ENCODE measurements around the gene RESP18.

Gene RESP18

DNA sequence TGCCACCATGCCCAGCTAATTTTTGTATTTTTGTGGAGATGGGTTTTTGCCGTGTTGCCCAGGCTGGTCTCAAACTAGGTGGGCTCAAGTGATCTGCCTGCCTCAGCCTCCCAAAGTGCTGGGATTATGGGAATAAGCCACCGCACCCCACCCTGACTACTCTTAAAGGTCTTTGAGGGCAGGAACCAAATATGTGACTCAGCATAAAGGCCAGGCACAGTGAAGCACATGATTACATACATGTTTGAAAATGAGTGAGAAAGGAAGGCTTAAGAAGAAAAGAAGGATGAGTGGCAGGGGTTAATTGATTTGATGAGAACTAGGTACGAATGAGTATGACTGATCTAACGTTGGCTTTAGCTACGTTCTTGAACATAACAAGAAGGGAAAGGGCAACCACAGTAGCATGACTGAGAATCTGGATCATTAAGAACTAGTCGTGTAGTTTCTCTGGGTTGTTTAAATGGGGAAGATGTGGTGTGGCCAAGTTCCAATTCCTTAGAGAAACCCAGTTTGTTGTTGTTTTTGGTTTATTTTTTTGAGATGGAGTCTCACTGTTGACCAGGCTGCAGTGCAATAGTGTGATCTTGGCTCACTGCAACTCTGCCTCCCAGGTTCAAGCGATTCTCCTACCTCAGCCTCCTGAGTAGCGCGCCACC is 6.8 kb downstream of the RESP18 start:
- in situ Hi-C loops (cut with MboI; ENCODE audit: low sequenced_read_pairs), result no loop called here

DNA sequence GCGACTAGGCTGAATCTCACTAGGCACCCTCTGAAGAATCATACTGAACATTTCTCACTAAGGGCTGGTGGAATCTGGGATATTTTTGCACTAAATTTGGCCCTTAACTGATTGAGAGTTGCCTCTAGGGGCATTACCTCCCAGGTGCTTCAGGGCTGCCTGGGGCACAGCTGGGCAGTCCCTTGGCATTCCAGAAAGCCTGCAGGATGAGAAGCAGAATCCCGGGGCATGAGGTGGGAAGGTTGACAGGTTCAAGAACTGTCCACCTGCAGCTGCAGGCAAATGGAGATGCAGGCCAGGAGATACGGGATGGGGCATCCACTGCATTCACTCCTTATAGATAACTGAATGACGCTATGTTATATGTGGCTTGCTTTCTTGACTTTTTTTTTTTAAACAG is 7.4 kb downstream of the RESP18 start:
- in situ Hi-C loops (cut with MboI; ENCODE audit: low sequenced_read_pairs), result no loop called here

DNA sequence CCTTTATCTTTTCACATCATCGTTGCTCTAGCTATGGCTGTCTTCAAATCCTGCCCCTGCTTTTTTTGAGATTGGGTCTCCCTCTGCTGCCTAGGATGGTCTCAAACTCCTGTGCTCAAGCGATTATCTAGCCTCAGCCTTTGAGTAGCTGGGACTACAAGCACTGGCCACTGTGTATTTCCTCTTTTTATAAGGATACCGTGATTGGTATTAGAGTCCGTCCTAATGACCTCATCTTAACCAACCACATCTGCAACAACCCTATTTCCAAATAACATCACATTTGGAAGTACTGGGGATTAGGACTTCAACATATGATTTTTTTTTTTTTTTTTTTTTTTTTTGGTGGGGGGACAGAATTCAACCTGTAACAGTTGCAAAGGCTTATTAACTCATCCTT is 9.1 kb downstream of the RESP18 start:
- in situ Hi-C loops (cut with MboI; ENCODE audit: low sequenced_read_pairs), result loop anchor here (25.0 kb wide), 1 partner anchor 286 kb away; the partner anchor contains the start of gene CFAP65

DNA sequence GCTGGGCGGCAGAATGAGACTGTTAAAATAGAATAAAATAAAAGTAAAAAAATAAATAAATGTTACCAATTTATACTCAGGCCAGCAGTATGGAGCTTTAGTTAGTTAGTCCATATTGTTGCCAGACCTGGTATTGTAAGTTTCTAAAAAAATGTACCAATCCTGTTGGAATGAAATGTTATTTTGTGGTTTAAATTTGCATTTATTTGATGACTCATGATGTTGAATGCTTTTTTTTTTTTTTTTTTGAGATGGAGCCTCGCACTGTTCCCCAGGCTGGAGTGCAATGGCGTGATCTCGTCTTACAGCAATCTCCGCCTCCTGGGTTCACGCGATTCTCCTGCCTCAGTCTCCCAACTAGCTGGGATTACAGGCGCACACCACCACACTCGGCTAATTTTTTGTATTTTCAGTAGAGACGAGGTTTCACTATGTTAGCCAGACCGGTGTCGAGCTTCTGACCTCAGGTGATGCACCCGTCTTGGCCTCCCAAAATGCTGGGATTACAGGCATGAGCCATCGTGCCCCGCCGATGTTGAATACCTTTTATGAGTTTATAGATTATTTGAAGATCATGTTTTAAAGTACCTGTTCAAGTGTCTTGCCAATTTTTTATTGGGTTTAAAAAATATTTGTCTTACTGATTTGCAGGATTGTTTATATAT is 17.6 kb downstream of the RESP18 start:
- in situ Hi-C loops (cut with MboI; ENCODE audit: low sequenced_read_pairs), result loop anchor here (25.0 kb wide), 1 partner anchor 278 kb away; the partner anchor contains the start of gene CFAP65

DNA sequence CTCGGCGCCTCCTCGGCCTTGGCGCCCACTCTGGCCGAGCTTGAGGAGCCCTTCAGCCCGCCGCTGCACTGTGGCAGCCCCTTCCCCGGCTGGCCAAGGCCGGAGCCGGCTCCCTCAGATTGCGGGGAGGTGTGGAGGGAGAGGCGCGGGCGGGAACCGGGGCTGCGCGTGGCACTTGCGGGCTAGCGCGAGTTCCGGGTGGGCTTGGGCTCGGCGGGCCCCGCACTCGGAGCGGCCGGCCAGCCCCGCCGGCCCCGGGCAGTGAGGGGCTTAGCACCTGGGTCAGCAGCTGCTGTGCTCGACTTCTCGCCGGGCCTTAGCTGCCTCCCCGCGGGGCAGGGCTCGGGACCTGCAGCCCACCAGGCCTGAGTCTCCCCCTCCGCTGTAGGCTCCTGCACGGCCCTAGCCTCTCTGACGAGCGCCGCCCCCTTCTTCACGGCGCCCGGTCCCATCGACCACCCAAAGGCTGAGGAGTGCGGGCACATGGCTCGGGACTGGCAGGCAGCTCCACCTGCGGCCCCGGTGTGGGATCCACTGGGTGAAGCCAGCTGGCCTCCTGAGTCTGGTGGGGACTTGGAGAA is 19.8 kb downstream of the RESP18 start:
- in situ Hi-C loops (cut with MboI; ENCODE audit: low sequenced_read_pairs), result loop anchor here (25.0 kb wide), 1 partner anchor 275 kb away; the partner anchor contains the start of gene CFAP65

DNA sequence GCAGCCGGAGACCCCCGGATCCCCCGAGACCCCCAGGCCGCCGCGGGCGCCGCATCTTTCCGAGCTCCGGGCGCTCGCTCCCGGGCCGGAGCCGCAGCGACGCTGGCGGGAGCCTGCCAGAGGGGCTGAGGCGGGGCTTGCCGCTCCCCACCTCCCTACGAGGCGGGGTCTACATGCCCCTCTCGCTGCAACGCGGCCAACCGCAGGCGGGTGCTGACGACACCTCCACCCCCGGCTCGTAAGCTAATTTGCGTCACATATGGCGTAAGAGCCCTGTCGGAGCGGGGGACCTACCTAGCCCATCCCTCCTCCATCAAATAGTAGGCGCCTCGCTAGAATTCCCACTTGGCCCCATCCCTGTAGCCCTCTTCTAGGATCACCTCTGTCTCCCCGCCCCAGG is 23.3 kb downstream of the RESP18 start, which contains the start of gene PTPRN:
Gene PTPRN (minus strand): TSS at position 124 of the 400 bp plus-strand sequence. CDS start 69 bp downstream, at position 55.
- in situ Hi-C loops (cut with MboI; ENCODE audit: low sequenced_read_pairs), result loop anchor here (25.0 kb wide), 1 partner anchor 272 kb away; the partner anchor contains the start of gene CFAP65

DNA sequence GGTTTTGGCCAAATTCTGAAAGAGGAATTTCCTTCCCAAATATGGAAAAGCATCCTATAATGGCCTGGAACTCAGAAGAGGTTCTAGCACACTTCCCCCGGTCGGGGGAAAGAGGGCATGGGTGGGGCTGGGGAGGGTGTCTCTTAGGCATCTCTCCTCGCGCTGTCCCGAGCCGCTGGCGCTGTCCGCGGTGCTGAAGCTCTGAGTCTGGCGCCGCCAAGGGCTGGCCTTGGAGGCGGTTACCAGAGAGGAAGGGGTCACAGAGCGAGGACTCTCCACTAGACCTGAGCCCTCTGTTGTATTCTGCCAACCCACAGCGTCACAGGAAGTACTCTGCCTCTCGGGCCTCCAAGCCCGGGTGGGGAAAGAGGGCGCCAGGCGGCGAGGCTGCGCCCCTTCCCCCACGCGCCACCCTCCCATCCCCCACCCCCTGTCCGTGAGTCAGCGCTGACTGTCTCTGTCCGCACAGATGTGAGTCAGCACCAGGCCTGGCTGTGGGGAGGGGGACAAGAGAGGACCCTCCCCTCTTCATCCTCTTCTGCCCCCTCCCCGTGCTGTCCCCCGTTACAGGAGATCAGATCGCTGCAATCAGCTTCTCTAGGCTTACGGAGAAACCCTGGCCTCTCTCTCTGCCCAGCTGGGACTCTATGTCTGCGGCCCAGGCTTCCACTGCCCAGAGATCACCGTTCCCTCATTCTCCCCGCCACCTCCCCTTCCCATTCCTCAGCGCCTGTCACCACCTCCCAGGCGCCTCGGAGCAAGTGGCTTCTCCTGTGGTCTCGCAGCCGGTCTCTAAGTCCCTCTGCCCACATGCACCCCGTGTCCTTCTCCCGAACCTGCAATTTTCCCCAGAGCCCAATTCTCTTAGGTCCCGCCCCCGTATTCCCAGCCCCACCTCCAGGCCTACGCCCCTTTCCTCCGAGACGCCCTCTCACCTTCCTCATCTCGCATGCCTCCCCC is 24.1 kb downstream of the RESP18 start:
- in situ Hi-C loops (cut with MboI; ENCODE audit: low sequenced_read_pairs), result loop anchor here (25.0 kb wide), 1 partner anchor 271 kb away; the partner anchor contains the start of gene CFAP65

DNA sequence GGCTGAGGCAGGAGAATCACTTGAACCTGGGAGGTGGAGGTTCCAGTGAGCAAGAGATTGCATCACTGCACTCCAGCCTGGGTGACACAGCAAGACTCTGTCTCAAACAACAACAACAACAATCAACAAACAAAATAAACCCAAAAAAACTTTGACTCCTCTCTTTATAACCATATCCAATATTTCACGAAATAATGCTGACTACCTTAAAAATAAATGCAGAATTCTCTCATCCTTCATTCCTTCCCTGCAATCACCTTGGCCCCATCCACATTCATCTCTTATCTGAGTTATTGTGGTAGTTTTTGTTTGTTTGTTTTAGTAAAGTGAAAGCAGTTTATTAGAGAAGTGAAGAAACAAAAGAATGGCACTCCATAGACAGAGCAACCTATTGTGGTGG is 26.5 kb downstream of the RESP18 start:
- in situ Hi-C loops (cut with MboI; ENCODE audit: low sequenced_read_pairs), result loop anchor here (25.0 kb wide), 1 partner anchor 269 kb away; the partner anchor contains the start of gene CFAP65

DNA sequence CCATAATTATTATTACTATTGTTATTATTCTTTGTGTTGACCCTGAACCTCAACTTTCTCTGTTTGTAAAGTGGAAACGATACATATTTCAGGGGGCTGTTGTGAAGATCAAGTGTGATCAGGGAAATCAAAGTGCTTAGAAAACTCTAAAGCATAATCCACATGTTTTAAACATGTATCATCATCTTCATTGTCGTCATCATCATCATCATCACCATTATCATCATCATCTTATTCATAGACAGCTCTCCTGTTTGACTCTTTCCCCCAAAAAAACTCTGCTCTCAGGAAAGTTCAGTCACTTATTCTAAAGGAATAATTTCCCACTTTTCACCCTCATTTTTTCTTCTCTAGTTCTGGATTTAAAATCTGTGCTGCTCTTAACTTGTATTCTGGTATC is 28.3 kb downstream of the RESP18 start:
- in situ Hi-C loops (cut with MboI; ENCODE audit: low sequenced_read_pairs), result loop anchor here (25.0 kb wide), 1 partner anchor 267 kb away; the partner anchor contains the start of gene CFAP65

DNA sequence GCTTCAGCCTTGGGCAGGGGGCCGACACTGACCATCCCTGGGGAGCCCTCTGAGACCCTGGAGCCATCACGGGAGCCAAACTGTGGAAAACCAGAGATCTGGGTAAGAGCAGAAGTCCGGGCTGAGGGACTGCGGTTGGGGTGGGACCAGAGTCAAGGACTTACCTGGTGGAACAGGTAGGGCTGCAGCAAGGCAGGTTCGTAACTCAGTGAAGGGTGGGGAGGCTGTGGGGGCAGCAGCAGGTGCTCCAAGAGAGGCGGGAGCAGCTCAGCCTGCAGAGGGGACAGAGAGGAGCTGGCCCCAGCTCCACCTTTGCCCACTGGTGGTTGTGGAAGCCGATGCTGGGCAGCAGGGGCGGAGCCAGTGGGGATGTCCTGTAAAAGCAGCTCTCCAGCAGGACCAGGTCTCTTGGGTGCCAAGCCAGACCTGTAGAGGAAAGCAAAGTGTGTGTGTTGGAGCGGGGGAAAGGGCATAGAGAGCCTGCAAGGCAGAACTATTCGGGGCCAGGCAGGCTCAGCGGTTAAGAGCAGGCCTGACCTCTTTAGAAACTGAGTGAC is 30.1 kb downstream of the RESP18 start:
- in situ Hi-C loops (cut with MboI; ENCODE audit: low sequenced_read_pairs), result loop anchor here (25.0 kb wide), 1 partner anchor 265 kb away; the partner anchor contains the start of gene CFAP65

DNA sequence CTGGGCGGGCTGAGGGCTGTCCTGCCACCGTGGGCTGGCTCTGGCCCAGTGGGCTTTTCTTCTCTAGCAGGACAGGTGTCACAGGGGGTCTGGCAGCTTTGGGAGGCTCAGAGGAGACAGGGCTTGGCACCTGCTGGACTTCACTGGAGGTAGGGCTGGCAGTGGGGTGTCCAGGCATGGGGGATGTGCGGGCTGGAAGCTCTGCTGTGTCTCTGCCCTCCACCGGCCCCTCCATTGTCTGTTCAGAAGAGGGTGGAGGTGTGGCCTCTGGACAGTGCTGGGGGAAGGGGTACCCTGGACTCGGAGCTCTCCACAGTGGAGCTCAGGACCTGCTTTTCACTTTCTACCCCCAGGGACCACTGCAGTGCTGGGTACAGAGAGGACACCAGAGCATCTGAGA is 32.5 kb downstream of the RESP18 start:
- in situ Hi-C loops (cut with MboI; ENCODE audit: low sequenced_read_pairs), result loop anchor here (25.0 kb wide), 1 partner anchor 263 kb away; the partner anchor contains the start of gene CFAP65

DNA sequence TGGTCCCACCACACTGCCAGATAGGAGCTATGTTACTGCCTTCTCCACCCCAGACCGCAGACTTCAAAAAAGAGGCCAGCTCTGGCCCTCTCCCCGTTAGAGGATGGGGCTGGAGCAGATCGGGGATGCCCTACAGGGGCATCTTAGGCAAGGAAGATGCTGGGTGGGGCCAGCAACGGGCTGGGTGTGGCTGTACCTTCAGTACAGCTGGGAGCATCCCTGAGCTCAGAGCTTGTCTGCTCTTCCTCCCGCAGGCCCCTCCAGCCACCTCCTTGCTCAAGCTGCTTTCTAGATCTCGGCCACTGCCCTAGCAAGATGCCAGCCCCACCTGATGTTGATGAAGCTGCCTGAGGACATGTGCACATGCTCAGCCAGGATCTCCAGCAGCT is 33.2 kb downstream of the RESP18 start:
- in situ Hi-C loops (cut with MboI; ENCODE audit: low sequenced_read_pairs), result no loop called here

DNA sequence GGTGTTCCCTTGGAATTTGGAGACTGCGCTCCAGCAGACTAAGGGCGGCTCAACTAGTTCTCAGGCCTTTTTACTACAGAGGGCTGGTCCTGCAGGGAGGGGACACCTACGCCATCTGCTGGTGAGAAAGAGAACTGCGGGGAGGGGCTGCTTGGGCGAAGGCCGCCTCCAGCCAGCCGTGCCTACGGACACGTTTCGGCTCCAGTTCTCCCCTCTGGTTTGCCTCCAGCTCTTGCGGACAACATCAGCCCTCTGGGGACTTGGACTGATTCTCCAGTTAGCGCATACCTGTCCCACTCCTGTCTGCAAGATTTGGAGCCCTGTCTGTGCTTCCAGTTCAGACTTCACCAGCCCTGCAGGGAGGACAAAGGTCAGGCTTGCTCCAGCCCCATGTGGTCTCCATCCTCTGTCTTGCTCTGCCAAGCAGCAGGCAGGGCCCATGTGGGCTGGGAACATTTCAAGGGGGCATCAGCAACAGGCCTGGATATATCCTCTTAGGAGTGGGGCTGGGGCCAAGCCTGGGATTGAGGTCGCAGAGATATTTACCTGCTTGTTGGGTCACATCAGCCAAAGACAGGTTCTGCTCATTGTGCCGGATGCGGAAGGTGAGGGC is 33.7 kb downstream of the RESP18 start:
- in situ Hi-C loops (cut with MboI; ENCODE audit: low sequenced_read_pairs), result no loop called here

DNA sequence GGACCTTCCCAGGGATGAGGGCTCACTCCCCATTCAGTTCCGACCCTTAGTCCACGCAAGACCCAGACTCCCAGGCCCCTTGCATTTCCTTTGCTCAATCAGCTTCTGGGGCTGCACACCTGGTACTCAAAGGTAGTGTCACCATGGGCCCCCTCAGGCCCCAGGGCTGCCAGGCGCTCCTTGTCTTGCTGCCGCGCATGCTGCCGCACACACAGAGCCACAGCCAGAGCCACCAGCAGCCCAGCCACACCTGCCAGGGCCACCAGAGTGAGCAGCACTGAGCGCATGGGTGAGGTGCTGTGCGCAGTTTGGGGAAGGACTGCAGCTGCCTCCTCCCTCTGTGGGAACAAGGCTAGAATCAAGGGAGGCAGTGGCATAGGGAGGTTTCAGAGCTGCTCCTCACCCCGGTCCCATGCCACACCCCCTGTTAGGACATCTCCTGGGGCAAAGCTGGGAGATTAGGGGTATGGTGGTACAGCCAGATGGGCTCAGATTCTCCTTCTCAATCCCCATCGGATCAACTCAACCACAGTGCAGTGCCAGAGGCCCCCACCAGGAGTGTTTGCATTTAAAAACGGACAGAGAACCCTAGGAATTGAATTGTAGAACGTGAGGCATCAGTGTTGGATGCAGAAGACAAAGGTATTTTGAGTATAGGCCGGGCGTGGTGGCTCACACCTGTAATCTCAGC is 34.6 kb downstream of the RESP18 start:
- in situ Hi-C loops (cut with MboI; ENCODE audit: low sequenced_read_pairs), result no loop called here

DNA sequence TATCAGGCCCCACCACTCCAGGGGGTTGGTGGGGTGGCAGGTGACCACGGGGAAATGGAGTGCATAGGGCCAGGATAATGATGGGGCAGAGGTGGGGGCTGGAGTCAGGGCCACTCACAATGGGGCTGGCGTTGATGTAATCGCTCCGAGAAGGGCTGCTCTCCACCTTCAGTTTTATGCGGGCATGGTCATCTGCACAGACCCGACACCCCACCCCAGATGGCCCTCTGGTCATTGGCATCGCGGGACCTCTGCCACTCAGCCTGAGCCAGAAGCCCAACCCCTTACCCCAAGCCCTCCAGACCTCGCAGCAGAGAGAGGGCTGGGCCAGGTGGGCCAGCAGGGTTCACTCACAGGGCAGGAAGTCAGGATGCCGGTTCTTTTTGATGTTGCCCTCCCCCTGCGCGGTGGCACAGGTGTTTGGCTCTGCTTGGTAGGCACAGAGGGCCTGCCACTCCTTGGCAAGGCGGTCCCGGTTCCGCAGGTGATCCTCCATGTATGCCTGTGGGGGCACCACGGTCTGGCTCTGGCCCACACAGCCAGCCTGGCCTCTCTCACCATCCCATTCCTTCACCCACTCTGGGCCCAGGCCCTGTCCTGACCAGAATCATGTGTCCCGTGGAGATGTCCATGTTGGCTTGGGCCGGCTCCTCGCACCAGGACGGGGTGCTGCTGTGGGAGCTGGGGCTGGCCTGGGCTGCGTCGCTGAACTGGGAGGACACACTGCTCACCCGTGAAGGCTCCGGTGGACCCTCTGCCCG is 35.7 kb downstream of the RESP18 start:
- in situ Hi-C loops (cut with MboI; ENCODE audit: low sequenced_read_pairs), result no loop called here

DNA sequence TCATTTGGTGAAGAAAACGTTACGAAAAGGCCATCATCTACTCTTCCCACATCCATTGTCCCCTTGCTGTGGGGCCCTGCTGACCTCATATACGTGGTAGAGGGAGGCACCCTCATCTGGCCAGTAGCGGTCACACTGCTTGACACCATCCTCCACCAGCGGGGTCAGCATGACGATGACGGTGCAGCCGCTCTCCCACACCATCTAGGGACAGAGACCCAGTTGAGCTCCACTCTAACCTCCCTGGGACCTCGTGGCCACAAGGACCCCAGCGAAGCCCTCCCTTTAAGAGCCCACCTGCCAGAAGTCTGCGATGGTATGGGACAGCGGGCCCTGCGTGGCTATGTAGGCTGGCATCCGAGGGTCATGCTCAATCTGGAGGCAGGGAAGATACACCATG is 36.4 kb downstream of the RESP18 start:
- in situ Hi-C loops (cut with MboI; ENCODE audit: low sequenced_read_pairs), result no loop called here

DNA sequence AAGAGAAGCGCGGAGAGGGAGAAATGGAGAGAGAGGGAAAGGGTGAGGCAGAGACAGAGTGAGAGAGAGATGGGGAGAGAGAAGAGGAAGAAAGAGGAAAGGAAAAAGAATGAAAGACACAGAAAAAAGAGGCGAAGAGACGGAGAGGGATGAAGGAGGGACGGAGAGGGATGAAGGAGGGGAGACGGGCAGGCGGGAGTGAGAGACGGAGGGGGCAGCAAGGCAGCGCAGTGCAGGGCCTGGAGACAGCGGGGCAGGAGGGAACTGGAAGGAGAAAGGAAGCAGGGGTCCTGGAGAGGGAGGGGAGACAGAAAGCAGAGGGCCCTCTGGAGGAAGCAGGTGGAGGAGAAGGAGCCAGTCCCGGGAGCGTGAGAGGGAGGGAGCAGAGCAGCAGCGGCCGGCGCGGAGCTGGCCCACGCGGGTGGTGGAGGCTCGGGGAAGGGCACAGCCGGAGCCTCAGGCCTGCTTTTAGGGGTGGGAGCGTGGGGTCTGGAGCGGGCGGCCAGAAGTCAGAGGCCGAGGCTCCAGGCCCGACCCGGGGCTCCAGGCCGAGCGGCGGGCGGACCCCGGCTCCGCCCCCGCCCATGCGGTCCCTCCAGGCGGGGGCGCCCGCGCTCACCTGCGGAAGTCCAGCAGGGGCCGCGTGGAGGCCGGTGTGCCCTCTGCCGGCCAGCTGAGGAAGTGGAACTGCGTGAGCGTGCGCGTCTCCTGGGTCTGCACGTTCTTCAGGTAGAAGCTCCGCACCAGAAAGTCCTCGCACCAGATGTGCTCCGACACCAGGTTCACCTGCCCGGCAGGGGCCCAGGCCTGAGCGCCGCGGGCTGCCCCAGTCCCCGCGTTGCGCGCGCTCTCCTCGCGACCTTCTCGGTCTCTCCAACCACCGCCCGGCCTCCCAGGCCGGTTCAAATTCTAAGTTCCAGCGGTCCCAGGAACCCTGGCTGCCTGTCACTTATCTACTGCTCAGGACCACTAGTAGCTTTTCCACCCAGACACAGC is 37.9 kb downstream of the RESP18 start:
- in situ Hi-C loops (cut with MboI; ENCODE audit: low sequenced_read_pairs), result no loop called here
